Measurements from ENCODE around the gene PA2G4.
A peak's percentile ranks its signal among the peaks of the same experiment; 100 is the strongest.

The PA2G4 gene

GRCh38 chr12:56146492-56147460 is 42.4 kb downstream of the PA2G4 start:
- Histone ChIP-seq H3K4me1 (ENCODE audit: control insufficient read depth in 1 of 2, insufficient read depth in 1 of 2, low read depth in 1 of 2, low read length in 1 of 2) (peaks cover 44 to 46% of the 10 kb centered on the region in 2 experiments), H3K27me3 (no peaks in the 10 kb centered on the region), H3K9me3 (no peaks in the 10 kb centered on the region), H3K36me3 (no peaks in the 10 kb centered on the region), H3K27ac (no peak overlapping the region), H3K4me3 (ENCODE audit: low read depth in 1 of 2, low read length in 1 of 2) (no peak overlapping the region)
- no peak for TF ChIP-seq CTCF (IDR thresholded peaks at IDR 0.05)

- Histone ChIP-seq H3K27ac (peak overlapping the region; percentile 51), H3K4me1 (ENCODE audit: control insufficient read depth in 1 of 2, insufficient read depth in 1 of 2, low read depth in 1 of 2, low read length in 1 of 2) (peaks cover 29 to 31% of the 10 kb centered on the region in 2 experiments)
- no peak for TF ChIP-seq CTCF (IDR thresholded peaks at IDR 0.05)
Observed at GRCh38 chr12:56150563-56150962, 46.2 kb downstream of the PA2G4 start.

GRCh38 chr12:56151672-56152131 is 47.3 kb downstream of the PA2G4 start:
- no peak for TF ChIP-seq CTCF (IDR thresholded peaks at IDR 0.05)
- Histone ChIP-seq H3K9me3 (no peaks in the 10 kb centered on the region), H3K4me3 (ENCODE audit: low read depth in 1 of 2, low read length in 1 of 2) (peak overlapping the region; percentile 78 to 93), H3K36me3 (no peaks in the 10 kb centered on the region), H3K4me1 (ENCODE audit: control insufficient read depth in 1 of 2, insufficient read depth in 1 of 2, low read depth in 1 of 2, low read length in 1 of 2) (peaks cover 31 to 35% of the 10 kb centered on the region in 2 experiments), H3K27ac (peak overlapping the region; percentile 96), H3K27me3 (no peaks in the 10 kb centered on the region)

More at GRCh38 chr12:56150563-56150962, 46.2 kb downstream of the PA2G4 start:
- Histone ChIP-seq H3K9me3 (no peaks in the 10 kb centered on the region), H3K36me3 (no peaks in the 10 kb centered on the region), H3K27me3 (no peaks in the 10 kb centered on the region), H3K4me3 (ENCODE audit: low read depth in 1 of 2, low read length in 1 of 2) (no peak overlapping the region)

- H3K36me3 ChIP-seq = no peaks in the 10 kb centered on the region
- peaks cover 36 to 40% of the 10 kb centered on the region in 2 experiments for H3K4me1 ChIP-seq (ENCODE audit: control insufficient read depth in 1 of 2, insufficient read depth in 1 of 2, low read depth in 1 of 2, low read length in 1 of 2)
- H3K27ac ChIP-seq = peak within 1 kb of the TSS; percentile 96
- H3K9me3 ChIP-seq = no peaks in the 10 kb centered on the region
- H3K27me3 ChIP-seq = no peaks in the 10 kb centered on the region
- no peak for TF ChIP-seq CTCF (IDR thresholded peaks at IDR 0.05)
- peak within 1 kb of the TSS; percentile 78 to 93 for H3K4me3 ChIP-seq (ENCODE audit: low read depth in 1 of 2, low read length in 1 of 2)
Observed at GRCh38 chr12:56152132-56152755, 47.9 kb downstream of the PA2G4 start, which contains the start of gene MYL6B. Gene MYL6B (plus strand): TSS chr12:56152587. CDS start chr12:56153919, 1,332 bp downstream.

- Histone ChIP-seq H3K4me1 (ENCODE audit: control insufficient read depth in 1 of 2, insufficient read depth in 1 of 2, low read depth in 1 of 2, low read length in 1 of 2) (peaks cover 41 to 46% of the 10 kb centered on the region in 2 experiments), H3K4me3 (ENCODE audit: low read depth in 1 of 2, low read length in 1 of 2) (peak overlapping the region; percentile 78 to 93), H3K27me3 (no peaks in the 10 kb centered on the region), H3K9me3 (no peaks in the 10 kb centered on the region), H3K27ac (peak overlapping the region; percentile 96), H3K36me3 (no peaks in the 10 kb centered on the region)
- no peak for TF ChIP-seq CTCF (IDR thresholded peaks at IDR 0.05)
Observed at GRCh38 chr12:56152756-56153677, 48.7 kb downstream of the PA2G4 start.
